ENCODE measurements around the gene DCUN1D2. TPM values are rescaled to one million over a fixed set of nuclear protein-coding genes. Genes with fewer than 3 reads are reported as not detected.
"Not testable (repeated sequence)": the region's sequence is repeated elsewhere in the genome, so short reads cannot be mapped to it uniquely, and the experiment has no call there.

DCUN1D2 gene
- total RNA-seq, 4 donors from 2014 or later: 45.1 to 63.6 (median 56.0) TPM

- in situ Hi-C loops (cut with MboI; ENCODE audit: low sequenced_read_pairs in 4 of 4) (loop anchor here in 1 of 4 donors (10.0 kb wide), 1 partner anchor 156 kb away; the partner anchor contains the start of gene LAMP1), intact Hi-C loops (cut with DNase I; ENCODE audit: low total_unique reads) (loop anchor here (5.0 to 10.0 kb wide), 2 partner anchors 56 to 179 kb away; no protein-coding TSS in a partner anchor)
- not testable (repeated sequence) for H3K27me3 ChIP-seq, H3K9me3 ChIP-seq, H3K36me3 ChIP-seq
- H3K4me1 ChIP-seq: peaks cover 31 to 33% of the 10 kb centered on the region in 2 donors
- H3K4me3 ChIP-seq: peak overlapping the region; percentile 25 to 61 (median 54)
- peak overlapping the region; percentile 92 to 97 (median 94) for H3K27ac ChIP-seq
- TF ChIP-seq, protein P1, sequence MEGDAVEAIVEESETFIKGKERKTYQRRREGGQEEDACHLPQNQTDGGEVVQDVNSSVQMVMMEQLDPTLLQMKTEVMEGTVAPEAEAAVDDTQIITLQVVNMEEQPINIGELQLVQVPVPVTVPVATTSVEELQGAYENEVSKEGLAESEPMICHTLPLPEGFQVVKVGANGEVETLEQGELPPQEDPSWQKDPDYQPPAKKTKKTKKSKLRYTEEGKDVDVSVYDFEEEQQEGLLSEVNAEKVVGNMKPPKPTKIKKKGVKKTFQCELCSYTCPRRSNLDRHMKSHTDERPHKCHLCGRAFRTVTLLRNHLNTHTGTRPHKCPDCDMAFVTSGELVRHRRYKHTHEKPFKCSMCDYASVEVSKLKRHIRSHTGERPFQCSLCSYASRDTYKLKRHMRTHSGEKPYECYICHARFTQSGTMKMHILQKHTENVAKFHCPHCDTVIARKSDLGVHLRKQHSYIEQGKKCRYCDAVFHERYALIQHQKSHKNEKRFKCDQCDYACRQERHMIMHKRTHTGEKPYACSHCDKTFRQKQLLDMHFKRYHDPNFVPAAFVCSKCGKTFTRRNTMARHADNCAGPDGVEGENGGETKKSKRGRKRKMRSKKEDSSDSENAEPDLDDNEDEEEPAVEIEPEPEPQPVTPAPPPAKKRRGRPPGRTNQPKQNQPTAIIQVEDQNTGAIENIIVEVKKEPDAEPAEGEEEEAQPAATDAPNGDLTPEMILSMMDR (IDR thresholded peaks at IDR 0.05 in 4 of 5, conservative IDR thresholded peaks at IDR 0.05 in 1 of 5): peak; percentile 37 to 61 (median 52)
- TF ChIP-seq POLR2A (IDR thresholded peaks at IDR 0.05): peak in 1 of 2 donors; percentile 20
- DNase-seq (peak; percentile 51 to 86), ATAC-seq (peak in 1 of 2 donors; percentile 11)
Measured at GRCh38 chr13:113450861-113451620, 39.5 kb downstream of the DCUN1D2 start.

DNA sequence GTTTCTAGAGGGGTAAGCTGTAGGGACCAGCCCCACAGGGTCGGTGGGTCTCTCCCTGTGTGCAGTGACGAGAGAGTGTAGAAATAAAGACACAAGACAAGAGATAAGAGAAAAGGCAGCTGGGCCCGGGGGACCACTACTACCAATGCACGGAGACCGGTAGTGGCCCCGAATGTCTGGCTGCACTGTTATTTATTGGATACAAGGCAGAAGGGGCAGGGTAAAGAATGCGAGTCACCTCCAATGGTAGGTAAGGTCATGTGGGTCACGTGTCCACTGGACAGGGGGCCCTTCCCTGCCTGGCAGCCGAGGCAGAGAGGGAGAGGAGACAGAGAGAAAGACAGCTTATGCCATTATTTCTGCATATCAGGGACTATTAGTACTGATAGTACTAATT is 40.2 kb downstream of the DCUN1D2 start:
- Histone ChIP-seq H3K4me1 (peaks cover 31 to 33% of the 10 kb centered on the region in 2 donors), H3K4me3 (peak overlapping the region in 2 of 4 donors; percentile 16 to 25), H3K27ac (peak overlapping the region; percentile 92 to 97 (median 94))
- H3K36me3 ChIP-seq, DNase-seq, H3K9me3 ChIP-seq, H3K27me3 ChIP-seq, ATAC-seq: not testable (repeated sequence)
- intact Hi-C loops (cut with DNase I; ENCODE audit: low total_unique reads) (loop anchor here (5.0 to 10.0 kb wide), 2 partner anchors 56 to 178 kb away; no protein-coding TSS in a partner anchor), in situ Hi-C loops (cut with MboI; ENCODE audit: low sequenced_read_pairs in 4 of 4) (loop anchor here in 1 of 4 donors (10.0 kb wide), 1 partner anchor 156 kb away; the partner anchor contains the start of gene LAMP1)

- Histone ChIP-seq H3K4me3 (peak overlapping the region; percentile 30 to 52 (median 44)), H3K27ac (peak overlapping the region; percentile 92 to 97 (median 94)), H3K4me1 (peaks cover 31 to 33% of the 10 kb centered on the region in 2 donors), H3K9me3 (no peaks in the 10 kb centered on the region), H3K27me3 (no peaks in the 10 kb centered on the region), H3K36me3 (no peaks in the 10 kb centered on the region)
- DNase-seq (no peak), ATAC-seq (no peak)
- in situ Hi-C loops (cut with MboI; ENCODE audit: low sequenced_read_pairs in 4 of 4): loop anchor here in 1 of 4 donors (10.0 kb wide), 1 partner anchor 155 kb away; the partner anchor contains the start of gene LAMP1
- intact Hi-C loops (cut with DNase I; ENCODE audit: low total_unique reads): loop anchor here (5.0 to 10.0 kb wide), 2 partner anchors 55 to 178 kb away; no protein-coding TSS in a partner anchor
- TF ChIP-seq, protein P1 (IDR thresholded peaks at IDR 0.05 in 4 of 5, conservative IDR thresholded peaks at IDR 0.05 in 1 of 5): no peak
- TF ChIP-seq POLR2A (IDR thresholded peaks at IDR 0.05): no peak
Measured at GRCh38 chr13:113449693-113450347, 40.7 kb downstream of the DCUN1D2 start.

- ATAC-seq (no peak), DNase-seq (peak in 1 of 2 donors; percentile 69)
- intact Hi-C loops (cut with DNase I; ENCODE audit: low total_unique reads): no loop called here
- no peak for TF ChIP-seq POLR2A (IDR thresholded peaks at IDR 0.05)
- TF ChIP-seq, protein P1 (IDR thresholded peaks at IDR 0.05 in 4 of 5, conservative IDR thresholded peaks at IDR 0.05 in 1 of 5): no peak
- in situ Hi-C loops (cut with MboI; ENCODE audit: low sequenced_read_pairs in 4 of 4): no loop called here
- peak overlapping the region; percentile 30 to 52 (median 44) for H3K4me3 ChIP-seq
- no peaks in the 10 kb centered on the region for H3K27me3 ChIP-seq
- H3K27ac ChIP-seq: peak overlapping the region; percentile 92 to 97 (median 94)
- H3K9me3 ChIP-seq: no peaks in the 10 kb centered on the region
- peaks cover 30 to 33% of the 10 kb centered on the region in 2 donors for H3K4me1 ChIP-seq
- H3K36me3 ChIP-seq: no peaks in the 10 kb centered on the region
Measured at GRCh38 chr13:113448885-113449692, 41.4 kb downstream of the DCUN1D2 start.
